GM19452 (cell line): Measurements from ENCODE around the gene NUDT2.
"Not testable (repeated sequence)": the region's sequence is repeated elsewhere in the genome, so short reads cannot be mapped to it uniquely, and the experiment has no call there.

Experiments
- ATAC-seq: cut with Tn5 transposase; IDR thresholded peaks from one replicate; pipeline ENCODE4 v1.9.1; 2021; ENCODE audit not compliant: unreplicated experiment

NUDT2 gene

DNA sequence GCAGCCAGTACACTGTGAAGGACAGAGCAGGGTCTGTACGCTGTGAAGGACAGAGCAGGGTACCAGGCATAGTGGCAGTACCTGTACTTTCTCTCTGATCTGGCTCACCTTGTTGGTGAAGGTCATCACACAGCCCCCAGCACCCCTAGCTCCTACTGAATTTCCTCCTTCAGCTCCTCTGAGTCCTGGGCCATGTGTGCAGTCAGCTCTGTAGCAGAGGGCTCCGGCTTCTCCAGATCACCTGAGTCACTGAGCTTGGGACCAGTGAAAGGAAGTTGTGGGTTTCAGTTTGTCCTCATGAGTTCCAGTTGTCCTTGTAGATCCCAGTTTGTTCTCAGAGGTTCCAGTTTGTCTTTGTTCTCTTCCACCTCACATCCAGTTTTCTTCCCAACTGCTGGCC lies 5.5 kb downstream of the NUDT2 start:
- no peak for ATAC-seq

DNA sequence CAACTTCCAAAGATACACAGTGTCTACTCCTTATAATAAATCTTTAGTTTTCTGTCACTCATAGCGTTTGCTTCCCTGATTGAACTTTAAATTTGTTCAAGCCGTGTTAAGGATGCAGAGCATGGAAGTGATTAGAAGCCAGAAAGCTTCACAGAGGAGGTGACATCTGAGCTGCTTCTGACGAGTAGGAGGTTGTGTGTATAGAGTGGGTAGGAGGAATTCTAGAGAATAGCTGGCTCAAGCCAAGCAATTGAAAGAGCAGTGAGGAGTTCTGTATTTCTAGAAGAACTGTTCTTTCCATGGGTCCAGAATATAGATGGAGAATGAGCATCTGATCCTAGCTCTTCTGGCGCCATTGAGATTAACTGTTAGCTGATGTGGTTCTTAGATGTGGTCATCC lies 6.0 kb downstream of the NUDT2 start:
- no peak for ATAC-seq

DNA sequence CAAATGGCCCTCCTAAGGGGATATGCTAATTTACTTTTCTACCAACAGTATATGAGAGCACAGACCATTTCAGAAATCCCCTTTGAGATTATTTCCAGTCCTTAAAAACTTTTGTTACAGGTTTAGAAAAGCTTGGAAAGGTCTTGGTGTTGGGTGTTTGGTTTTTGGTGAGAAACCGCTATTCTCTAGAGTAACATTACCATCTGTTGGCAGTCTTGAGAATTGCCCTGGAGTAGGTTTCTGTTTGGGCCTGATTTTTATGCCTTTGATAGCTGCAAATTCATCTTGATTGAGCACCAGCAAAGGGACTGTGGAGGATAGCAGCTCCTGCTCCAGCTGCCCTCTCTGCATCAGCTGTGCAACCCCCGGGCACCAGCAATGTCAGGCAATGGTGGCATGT lies 8.0 kb downstream of the NUDT2 start:
- no peak for ATAC-seq

DNA sequence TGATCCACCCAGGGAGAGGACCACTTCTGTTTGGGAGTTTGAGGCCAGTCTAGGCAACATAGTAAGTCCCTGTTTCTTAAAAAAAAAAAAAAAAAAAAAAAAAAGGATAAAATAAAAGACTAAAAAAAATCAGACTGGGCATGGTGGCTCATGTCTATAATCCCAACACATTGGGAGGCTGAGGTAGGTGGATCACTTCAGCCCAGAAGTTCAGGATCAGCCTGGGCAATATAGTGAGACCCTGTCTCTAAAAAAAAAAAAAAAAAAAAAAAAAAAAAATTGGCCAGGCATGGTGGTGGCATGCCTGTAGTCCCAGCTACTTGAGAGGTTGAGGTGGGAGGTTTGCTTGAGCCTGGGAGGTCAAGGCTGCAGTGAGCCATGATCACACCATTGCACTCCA lies 8.7 kb downstream of the NUDT2 start:
- not testable (repeated sequence) for ATAC-seq

DNA sequence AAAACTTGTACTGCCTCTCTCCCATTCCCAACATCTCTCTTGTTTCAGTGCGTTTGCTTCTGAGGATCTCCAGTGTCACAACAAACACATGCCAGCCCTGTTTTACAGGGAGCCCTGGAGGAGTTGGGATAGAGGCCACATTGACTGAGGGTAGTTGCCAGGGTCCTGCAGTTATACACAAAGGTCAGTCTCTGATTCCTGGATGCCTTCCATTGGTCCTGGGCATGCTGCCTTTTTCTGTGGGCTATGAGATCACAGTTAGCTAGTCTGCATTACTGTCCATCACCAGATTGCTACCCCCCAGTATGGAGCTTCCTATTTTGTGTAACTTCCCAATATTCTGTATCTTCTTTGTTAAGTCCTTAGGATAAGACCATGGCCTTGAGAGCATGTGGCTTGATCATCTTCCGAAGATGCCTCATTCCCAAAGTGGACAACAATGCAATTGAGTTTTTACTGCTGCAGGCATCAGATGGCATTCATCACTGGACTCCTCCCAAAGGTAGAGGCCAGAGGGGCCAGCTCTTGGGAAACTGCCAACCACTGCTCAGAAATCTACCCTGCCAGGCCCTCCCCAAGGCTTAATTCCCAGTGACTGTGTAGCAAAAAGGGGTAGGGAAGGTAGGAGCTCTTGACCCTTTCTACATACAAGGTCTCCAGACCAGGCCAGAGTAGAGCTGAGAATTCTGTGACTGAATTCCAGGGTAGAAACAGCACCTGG lies 9.5 kb downstream of the NUDT2 start:
- ATAC-seq: no peak

DNA sequence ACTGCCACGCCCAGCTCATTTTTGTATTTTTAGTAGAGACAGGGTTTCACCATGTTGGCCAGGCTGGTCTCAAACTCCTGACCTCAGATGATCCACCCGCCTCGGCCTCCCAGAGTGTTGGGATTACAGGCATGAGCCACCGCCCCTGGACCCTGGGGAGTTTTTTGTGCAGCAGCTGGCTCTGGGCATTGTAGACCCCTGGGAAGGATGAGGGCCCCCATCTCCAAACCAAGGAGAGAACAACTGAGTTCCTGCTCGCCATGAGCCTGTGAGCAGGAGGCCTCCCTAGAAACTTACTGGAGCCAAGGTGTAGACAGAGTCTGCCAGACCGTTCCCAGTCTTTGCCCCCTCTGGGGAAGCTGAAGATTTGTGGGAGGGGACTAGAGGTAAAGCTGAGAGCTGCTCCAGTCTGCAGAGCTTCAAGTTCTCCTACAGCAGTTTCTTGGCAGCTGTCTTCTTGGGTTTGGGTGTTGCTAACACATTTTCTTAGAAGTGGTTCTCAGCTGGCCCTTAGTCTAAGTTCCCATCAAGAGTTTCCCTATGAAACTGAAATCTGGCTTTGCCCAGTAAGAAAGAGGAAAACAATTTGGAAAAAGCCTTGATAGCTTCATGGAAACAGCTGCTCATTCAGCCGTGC lies 12.4 kb downstream of the NUDT2 start:
- ATAC-seq: no peak

DNA sequence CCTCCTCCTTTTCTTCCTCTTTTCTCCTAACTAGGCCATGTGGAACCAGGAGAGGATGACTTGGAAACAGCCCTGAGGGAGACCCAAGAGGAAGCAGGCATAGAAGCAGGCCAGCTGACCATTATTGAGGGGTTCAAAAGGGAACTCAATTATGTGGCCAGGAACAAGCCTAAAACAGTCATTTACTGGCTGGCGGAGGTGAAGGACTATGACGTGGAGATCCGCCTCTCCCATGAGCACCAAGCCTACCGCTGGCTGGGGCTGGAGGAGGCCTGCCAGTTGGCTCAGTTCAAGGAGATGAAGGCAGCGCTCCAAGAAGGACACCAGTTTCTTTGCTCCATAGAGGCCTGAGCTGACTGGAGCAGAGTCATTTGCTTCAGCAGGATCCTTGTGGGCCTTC lies 13.7 kb downstream of the NUDT2 start:
- no peak for ATAC-seq

DNA sequence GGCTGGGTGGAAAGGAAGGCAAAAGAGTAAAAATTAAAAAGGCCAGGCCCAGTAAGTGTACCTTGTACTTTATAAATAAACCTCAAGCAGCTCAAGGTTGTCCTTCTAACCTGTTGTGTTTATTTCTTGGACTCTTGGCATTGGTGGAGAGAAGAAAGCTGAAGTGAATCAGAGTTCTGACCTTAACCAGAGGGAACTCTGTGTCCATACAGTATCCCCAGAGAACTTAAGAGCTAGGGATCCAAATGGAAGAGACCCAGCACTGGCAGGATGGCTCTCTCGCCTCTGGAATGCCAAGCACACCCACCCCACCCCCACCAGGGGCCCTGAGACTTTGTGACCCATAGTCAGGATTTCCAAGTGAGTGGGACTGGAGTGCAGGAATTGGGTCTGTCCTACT lies 14.2 kb downstream of the NUDT2 start:
- no peak for ATAC-seq

DNA sequence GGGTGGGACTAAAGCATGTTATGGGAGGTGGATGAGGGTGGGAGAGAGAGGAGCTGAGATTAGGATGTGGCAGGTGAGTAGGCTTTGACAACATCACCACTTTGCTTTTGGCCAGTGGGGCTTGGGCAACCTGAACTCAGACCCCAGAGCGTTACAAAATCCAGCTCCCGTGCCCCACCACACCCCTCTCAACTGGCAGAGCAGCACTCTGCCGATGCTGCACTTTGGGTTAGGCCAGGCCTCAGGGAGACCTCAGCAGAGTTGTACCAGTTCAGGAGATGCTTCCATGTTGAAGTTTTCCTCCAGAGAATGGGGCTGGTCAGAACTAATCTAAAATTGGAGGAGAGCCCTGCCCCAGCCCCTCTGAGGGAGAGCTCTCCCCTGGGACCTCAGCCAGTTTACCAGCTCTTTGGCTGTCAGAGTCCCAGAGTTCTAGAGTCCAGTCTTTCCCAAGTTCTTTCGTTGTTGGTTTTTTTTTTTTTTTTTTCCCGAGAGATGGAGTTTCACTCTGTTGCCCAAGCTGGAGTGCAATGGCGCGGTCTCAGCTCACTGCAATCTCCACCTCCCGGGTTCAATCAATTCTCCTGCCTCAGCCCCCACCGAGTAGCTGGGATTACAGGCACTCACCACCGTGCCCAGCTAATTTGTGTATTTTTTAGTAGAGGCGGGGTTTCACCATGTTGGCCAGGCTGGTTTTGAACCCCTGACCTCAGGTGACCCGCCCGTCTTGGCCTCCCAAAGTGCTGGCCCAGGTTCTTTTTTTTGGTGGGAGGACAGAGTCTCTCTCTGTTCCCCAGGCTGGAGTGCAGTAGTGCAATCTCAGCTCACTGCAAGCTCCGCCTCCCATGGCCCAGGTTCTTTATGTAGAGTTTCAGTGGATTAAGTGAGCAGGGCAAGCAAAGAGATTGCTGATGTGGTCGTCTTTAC lies 17.8 kb downstream of the NUDT2 start:
- ATAC-seq: no peak

DNA sequence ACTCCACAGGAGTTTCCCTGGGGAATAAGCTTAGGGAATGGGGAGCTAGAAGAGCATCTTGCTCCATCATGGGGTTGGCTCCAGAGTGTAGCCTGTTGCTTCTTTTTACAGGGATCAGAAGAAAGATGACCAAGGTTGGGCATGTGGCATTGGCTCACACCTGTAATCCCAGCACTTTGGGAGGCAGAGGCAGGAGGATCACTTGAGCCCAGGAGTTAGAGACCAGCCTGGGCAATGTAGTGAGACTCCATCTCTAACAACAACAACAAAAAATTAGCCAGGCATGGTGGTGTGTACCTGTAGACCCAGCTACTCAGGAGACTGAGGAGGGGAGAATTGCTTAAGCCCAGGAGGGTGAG lies 18.4 kb downstream of the NUDT2 start:
- ATAC-seq: no peak

DNA sequence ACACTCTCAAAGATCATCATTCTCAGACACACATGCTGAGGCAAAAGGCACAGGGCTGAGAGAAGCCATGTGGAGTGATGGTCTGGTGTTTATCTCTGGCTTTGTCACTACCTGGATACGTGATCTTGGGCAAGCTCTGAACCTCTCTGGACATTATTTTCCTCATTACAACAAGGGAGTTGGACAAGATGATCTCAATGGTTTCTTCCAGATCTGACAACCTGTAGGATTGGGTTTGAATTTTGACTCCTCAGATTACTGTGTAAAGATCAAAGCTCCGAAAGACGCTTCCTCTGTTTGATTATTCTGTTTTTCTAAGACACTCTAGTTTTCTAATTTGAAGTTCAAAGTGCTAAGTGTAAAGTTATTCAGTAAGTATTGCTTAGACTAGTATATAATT lies 20.0 kb downstream of the NUDT2 start:
- ATAC-seq: no peak

DNA sequence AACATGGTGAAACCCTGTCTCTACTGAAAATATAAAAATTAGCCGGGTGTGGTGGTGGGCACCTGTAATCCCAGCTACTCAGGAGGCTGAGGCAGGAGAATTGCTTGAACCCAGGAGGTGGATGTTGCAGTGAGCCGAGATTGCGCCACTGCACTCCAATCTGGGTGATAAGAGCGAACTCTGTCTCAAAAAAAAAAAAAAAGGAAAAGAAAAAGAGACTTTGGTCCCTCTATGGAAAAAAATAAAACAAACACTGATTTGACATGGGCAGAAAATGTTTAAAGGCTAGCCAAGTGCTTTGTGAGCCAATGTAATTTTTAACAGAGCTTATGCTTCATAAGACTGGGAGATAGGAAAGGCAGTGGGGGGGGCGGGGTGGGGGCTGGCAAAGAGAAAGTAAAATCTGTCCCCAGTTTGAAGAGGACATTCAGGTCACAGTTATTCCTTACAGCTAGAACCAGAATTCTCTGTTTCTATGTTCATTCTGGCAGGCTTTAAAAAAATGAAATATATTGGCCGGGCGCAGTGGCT lies 22.8 kb downstream of the NUDT2 start:
- ATAC-seq: not testable (repeated sequence)

DNA sequence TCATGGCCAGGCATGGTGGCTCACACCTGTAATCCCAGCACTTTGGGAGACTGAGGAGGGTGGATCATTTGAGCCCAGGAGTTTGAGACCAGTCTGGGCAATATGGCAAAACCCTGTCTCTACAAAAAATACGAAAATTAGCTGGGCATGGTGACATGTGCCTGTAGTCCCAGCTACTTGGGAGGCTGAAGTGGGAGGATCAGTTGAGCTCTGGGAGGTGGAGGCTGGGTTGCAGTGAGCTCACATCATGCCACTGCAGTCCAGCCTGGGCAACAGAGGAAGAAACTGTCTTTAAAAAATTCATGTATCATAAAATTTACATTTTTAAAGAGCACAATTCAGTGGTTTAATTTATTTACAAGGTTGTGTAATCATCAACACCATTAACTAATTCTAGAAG lies 23.6 kb downstream of the NUDT2 start:
- ATAC-seq: not testable (repeated sequence)

DNA sequence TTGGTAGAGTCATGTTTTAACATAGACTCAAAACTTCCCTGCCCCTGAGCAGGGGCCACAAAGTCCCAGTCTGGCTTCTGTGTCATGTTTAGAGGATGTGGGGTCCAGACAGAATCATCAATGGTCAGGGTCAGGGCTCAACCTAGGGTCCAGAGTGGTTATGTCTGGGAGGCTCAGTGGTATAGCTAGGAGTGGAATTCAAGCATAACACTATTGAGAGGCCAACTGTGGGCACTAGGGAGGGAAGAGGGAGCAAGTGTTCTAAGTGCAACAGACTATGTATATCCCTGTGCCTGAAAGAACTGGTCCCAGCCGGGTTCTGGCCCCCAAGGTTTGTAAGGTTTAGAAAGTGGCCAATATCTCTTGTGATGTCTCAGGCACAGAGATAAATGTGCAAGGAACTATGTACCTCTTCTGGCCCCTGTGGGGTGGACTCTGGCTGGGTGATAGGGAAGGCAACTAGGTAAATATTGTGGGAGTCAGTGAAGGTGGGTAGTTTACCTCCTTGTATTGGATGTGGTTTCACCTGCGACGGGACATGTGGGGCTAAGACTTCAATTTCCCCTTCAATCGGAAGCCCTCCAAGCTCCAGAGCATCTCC lies 33.3 kb downstream of the NUDT2 start:
- ATAC-seq: no peak

DNA sequence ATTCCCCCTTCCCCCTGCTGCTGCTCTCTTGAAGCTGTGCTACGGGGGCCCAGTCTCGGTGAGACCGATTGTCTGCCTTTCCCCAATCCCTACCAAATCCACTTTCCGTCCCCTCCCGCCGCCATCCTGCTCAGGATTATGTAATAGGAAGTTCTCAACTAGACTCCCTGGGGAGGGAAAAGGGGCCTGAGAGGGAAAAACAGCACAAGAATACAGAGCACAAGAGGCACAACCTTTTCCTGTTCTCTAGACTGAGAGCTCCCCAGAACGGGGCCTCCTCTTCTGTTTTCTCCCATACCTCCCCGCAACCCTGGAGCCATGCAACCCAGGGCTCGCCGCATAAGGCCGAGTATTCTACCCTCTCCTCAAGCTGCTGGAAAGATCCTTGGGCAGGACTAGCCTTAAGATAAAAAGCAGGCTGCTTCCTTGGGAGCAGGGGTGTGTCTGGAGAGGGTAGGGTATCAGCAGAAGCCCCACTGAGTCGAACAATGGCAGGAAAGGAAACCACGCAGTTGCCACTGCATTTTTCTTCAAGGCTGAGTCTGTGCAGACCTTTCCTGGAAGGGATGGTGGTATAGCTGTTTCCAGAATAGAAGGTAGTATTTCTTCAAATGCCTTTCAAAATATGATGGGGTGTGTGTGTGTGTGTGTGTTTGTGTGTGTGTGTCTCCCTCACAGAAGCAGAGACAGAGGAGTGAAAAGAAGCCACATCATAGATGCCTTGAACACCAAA lies 34.4 kb downstream of the NUDT2 start:
- ATAC-seq: no peak

DNA sequence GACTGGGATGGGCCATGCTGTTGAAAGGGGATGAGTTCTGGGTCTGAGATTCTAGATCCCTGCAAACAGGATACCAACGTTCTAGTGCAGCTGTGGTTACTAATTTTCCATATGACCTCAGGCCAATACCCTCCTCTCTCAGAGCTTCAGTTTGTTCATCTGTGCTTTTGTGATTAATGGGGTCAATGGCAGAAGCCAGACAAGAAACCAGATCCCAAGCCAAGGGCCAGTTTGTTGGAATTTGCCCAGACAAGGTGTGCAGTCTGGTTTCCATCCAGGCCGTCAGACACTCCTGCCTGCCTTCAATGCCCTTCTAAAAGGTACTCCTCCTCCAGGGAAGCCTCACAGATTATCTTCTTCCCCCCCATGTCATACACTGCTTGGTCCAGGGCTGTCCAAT lies 35.9 kb downstream of the NUDT2 start:
- no peak for ATAC-seq

DNA sequence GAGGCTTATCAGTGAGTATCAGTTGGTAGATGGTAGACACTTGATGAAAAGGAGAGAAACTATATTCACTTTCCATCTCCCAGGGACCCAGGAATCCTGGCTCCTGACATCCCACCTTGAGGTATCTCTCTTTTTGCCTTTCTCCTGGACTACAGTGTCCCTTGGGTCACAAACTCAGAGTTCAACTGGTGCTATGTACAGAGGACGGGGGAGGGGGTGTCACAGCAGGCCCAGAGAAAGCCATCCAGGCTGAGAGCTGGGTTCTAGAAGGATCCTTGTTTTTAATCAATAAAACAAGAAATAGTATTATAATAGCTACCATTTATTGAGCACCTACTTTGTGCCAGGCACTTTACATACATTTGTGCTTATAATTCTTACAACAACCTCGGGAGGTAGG lies 37.0 kb downstream of the NUDT2 start:
- ATAC-seq: no peak

DNA sequence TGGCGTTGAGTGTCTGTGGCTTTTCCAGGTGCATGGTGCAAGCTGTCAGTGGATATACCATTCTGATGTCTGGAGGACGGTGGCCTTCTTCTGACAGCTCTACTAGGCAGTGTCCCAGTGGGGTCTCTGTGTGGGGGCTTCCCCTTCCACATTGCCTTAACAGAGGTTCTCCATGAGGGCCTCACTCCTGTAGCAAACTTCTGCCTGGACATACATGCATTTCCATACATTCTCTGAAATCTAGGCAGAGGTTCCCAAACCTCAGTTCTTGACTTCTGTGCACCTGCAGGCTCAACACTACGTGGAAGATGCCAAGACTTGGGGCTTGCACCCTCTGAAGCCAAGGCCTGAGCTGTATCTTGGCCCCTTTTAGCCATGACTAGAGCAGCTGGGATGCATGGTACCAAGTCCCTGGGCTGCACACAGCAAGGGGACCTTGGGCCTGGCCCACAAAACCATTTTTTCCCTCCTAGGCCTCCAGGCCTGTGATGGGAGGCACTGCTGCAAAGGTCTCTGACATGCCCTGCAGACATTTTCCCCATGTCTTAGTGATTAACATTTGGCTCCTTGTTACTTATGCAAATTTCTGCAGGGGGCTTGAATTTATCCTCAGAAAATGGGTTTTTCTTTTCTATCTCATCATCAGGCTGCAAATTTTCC lies 38.5 kb downstream of the NUDT2 start:
- not testable (repeated sequence) for ATAC-seq

DNA sequence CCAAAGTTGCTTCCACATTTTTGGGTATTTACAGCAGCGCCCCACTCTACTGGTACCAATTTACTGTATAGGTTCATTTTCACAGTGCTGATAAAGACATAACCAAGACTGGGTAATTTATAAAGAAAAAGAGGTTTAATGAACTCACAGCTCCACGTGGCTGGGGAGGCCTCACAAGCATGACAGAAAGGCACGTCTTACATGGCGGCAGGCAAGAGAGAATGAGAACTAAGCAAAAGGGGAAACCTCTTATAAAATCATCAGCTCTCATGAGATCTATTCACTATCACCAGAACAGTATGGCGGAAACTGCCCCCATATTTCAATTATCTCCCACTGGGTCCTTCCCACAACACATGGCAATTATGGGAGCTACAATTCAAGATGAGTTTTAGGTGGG lies 39.4 kb downstream of the NUDT2 start:
- ATAC-seq: not testable (repeated sequence)

DNA sequence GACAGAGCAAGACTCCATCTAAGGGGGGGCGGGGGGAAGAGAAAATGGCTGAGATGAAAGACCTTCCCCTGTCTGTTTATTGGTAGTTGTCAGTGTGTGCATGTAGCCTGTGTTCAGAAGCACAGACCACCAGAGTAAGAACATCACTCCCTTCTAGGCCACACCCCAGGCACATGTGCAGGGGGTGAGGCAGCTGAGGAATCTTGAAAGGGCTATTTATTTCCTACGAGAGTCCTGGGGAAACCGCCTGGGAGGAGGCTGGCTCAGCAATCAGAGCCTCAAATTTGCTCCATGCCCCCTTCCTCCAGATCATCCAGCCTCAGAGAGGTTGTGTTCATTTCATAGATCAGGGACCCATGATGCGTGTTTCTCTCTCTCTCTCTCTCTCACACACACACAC lies 40.3 kb downstream of the NUDT2 start:
- ATAC-seq: no peak
